HG02970 (cell line): ENCODE data around the gene ZNF485.
"Not testable (repeated sequence)": the region's sequence is repeated elsewhere in the genome, so short reads cannot be mapped to it uniquely, and the experiment has no call there.

ENCODE experiments used
- ATAC-seq: cut with Tn5 transposase; IDR thresholded peaks from one replicate; pipeline ENCODE4 v1.9.1; 2021; ENCODE audit warnings: mild to moderate bottlenecking, moderate library complexity, moderate number of reproducible peaks; ENCODE audit not compliant: unreplicated experiment, low FRiP score

The ZNF485 gene

DNA sequence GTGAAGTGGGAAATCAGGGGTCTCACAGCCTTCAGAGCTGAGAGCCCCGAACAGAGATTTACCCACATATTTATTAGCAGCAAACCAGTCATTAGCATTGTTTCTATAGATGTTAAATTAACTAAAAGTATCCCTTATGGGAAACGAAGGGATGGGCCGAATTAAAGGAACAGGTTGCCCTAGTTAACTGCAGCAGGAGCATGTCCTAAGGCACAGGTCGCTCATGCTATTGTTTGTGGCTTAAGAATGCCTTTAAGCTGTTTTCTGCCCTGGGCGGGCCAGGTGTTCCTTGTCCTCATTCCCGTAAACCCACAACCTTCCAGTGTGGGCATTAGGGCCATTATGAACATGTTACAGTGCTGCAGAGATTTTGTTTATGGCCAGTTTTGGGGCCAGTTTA, 4.7 kb upstream of the ZNF485 start:
- not testable (repeated sequence) for ATAC-seq

- no peak for ATAC-seq
Measured at GRCh38 chr10:43605850-43606322, 352 bp upstream of the ZNF485 start.

- ATAC-seq: no peak
Measured at GRCh38 chr10:43607199-43607573, 948 bp downstream of the ZNF485 start.

DNA sequence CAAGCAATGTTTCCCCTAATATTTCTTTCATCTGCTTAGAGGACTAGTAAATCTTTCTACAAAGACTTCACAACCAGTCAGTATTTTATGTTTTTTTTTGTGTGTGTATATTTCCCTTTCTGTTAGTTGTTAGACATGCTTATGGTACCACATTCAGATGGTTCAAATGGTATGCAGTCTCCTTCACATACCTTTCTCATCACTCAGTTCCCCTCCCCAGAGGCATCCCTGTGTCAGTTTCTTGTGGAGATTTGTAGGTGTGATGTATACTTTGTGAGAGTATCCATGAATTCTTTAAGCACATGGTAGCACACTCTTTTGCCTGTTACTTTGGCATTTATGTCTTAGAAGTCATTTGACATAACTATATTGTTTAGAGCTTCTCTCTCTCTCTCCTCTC, 4.4 kb downstream of the ZNF485 start:
- no peak for ATAC-seq

- ATAC-seq: no peak
Measured at GRCh38 chr10:43616697-43617370, 10.6 kb downstream of the ZNF485 start.

GRCh38 chr10:43619368-43619767, 13.1 kb downstream of the ZNF485 start:
- ATAC-seq: no peak

GRCh38 chr10:43622038-43622437, 15.8 kb downstream of the ZNF485 start:
- no peak for ATAC-seq

GRCh38 chr10:43623351-43623750, 17.1 kb downstream of the ZNF485 start:
- ATAC-seq: no peak

DNA sequence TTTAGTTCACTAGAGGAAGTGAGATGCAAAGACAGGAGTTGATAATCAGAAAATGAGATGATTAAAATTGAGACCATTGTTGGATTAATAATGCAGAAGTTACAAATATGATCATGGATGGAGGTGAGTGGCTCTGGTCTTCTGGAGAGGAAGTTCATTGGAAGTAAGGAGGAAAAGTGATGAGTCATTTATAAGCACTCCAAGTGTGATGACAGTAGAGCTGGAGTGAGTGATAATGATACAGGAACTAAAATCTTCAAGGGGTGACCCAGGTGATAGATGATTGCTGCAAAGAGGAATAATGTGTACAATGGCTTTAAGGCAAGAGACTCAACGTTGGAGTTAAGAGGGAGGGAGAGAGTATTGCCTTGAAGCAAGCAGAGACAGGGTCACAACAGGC, 21.7 kb downstream of the ZNF485 start:
- ATAC-seq: no peak

DNA sequence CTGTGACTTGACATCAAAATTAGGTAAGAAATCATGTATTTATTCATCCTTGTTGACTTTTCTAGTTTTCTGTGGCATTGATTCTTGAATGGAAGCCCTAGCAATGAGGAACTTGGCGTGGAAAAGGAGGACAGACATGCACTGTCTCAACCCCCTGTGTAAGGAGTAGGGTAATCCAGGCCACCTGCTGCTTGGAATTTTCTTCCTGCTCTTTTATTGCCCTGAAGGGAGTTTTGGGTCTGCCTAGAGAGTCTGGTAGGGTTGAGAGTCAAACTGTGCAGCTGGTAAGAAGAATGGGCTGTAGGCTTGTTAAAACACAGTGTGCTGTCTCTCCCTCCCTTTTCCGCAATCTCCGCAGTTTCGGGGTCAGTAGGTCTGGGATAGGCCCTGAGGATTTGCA, 22.7 kb downstream of the ZNF485 start:
- no peak for ATAC-seq

- ATAC-seq: not testable (repeated sequence)
Measured at GRCh38 chr10:43635816-43636215, 29.6 kb downstream of the ZNF485 start.

GRCh38 chr10:43640603-43641002, 34.4 kb downstream of the ZNF485 start:
- ATAC-seq: no peak

DNA sequence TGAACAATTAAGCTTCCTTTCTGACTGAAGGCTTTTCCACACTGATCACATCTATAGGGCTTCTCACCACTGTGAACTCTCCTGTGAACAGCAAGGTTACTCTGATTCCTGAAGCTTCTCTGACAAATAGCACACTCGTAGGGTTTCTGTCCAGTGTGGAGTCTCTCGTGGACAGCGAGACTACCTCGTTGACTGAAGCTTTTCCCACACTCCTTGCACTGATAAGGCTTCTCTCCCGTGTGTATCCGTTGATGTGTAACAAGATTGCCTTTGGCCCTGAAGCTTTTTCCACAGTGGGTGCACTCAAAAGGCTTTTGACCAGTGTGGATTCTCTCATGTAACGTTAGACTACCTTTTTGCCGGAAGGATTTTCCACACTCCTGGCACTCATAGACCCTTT, 38.0 kb downstream of the ZNF485 start:
- ATAC-seq: no peak

GRCh38 chr10:43645866-43646265, 39.6 kb downstream of the ZNF485 start:
- ATAC-seq: no peak

DNA sequence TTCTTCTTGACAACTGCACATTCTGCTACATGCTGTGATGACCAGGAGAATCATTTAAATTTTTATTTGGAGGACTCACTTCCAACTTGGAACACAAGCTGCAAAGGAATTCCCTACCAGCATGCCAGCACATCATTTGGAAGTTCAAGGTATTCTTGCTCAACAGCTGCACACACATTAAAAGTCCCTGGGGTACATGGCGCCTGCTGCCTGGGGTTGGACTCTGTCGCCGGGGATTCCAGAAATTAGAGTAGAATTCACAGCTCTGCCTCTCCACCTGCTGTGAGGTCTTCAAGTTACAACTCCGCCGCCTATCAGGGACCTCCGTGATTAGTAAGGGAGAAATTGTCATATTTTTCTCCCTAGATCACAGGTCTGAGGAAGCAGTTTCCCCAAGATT, 41.3 kb downstream of the ZNF485 start:
- ATAC-seq: no peak

- no peak for ATAC-seq
Measured at GRCh38 chr10:43648095-43648397, 41.8 kb downstream of the ZNF485 start.

- ATAC-seq: peak; percentile 99
Measured at GRCh38 chr10:43648398-43649184, 42.4 kb downstream of the ZNF485 start, which contains the start of gene ZNF32. TSS of gene ZNF32 (minus strand) at chr10:43648881. CDS start at chr10:43646133, 2,748 bp downstream.

DNA sequence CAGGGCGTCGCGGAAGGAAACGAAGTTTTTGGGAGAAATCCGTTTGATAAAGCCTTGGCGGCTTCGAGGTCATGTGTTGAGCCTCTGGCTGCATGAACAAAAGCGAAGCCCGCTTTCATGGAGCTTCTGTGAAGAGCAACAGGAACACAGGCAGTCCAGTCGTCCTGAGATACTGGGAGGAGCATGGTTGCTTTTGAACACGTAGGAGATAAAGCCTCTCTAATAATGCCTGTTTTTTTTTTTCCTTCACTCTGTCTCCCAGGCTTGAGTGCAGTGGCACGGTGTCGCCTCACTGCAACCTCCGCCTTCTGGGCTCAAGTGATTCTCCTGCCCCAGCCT, 42.9 kb downstream of the ZNF485 start:
- peak; percentile 4 for ATAC-seq

GRCh38 chr10:43653746-43654145, 47.5 kb downstream of the ZNF485 start:
- ATAC-seq: no peak

DNA sequence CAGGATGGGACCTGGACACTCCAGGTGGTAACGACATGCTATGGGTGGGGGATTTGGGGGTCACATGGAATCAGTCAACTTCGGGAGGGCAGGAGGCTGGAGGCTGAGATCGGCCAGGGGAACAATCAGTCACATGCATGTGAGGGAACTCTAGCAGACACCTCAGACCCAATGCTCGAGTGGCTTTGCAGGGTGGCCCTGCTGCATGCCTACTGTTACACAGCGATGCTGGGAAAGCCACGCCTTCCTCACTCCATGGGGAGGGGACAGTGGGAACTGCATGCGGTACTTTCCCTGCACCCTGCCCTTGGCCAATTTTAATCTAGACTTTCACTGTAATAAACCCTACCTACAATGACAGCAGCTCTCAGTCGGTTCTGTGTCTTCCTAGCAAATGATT, 49.1 kb downstream of the ZNF485 start:
- ATAC-seq: no peak

DNA sequence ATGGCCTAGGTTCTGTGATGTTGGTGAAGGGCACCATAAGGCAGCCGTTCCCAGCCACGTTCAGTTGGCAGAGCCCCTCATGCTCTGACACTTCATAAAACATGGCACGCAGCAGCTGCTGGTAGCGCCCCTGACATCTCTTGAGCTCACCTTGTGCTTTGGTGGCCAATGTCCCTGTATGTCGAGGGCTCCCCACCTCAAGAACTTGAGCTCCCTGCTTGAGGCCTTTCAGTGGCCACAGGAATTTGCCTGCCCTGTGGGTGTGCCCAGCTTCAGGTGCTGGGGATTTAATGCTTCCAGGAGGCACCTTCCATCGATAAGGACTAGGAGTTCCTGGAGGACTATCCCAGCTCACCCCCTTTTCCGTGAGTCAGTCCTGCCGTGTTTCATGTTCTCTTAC, 52.0 kb downstream of the ZNF485 start:
- ATAC-seq: no peak

- ATAC-seq: no peak
Measured at GRCh38 chr10:43665054-43665453, 58.8 kb downstream of the ZNF485 start.
